Kidney capillary endothelial cell (primary cell): ENCODE results near the gene SS18L1.

Source experiments
- DNase-seq: peaks from one replicate; pipeline ENCODE4 v3.0.0-alpha.2; 2018; ENCODE audit warnings: low spot score

The SS18L1 gene

DNA sequence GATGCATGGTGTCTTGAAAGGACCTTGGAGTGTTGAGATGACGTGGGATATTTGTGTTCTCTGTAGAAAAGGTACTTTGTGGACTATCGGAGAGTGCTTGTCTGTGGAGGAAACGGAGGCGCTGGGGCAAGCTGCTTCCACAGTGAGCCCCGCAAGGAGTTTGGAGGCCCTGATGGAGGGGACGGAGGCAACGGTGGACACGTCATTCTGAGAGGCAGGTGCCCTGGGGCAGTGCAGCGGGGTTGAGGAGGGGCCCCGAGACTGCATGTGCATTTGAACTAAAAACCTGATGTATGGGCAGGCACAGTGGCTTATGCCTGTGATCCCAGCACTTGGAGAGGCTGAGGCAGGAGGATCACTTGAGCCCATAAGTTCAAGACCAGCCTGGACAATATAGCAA, 52.2 kb downstream of the SS18L1 start:
- DNase-seq: no peak

DNA sequence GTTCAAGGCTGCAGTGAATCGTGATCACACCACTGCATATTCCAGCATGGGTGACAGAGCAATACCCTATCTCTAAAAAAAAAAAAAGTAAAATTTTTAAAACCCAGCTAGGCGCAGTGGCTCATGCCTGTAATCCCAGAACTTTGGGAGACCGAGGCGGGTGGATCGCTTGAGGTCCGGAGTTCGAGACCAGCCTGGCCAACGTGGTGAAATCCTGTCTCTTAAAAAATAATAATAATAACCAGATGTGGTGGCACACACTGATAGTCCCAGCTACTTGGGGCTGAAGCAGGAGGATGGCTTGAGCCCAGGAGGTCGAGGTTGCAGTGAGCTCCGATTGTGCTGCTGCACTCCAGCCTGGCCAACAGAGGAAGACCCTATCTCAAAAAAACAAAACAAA, 52.7 kb downstream of the SS18L1 start:
- no peak for DNase-seq

DNA sequence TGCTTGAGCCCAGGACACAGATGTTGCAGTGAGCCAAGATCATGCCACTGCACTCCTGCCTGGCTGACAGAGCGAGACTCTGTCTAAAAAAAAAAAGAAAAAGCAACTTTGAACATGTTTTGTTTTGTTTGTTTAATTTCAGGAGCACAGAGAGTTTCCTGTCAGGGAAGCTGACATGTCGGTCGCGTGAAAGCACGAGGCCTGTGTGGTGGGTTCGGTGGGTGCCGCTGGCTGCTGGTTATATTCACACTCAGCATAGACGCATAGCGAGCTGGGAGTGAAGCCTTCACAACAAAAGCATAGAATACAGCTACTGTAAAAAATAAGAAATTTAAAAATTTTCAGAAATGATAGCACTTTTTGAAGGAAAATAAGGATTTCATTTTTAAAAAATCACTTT, 53.7 kb downstream of the SS18L1 start:
- no peak for DNase-seq

DNA sequence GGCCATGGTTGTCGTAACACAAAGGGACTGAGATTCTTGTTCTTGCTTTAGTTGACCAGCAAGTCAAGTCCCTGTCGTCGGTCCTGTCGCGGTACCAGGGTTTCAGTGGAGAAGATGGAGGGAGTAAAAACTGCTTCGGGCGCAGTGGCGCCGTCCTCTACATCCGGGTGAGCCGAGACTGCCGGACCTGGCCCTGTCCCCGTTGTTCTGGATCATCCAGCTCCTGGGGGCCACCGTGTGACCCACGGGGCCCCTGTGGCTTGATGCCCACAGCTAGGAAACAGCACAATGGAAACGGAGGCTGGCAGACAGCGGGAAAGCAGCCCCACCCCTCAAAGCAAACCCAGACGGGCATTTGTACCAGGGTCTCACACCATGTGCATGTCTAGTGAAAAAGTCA, 54.2 kb downstream of the SS18L1 start:
- no peak for DNase-seq

DNA sequence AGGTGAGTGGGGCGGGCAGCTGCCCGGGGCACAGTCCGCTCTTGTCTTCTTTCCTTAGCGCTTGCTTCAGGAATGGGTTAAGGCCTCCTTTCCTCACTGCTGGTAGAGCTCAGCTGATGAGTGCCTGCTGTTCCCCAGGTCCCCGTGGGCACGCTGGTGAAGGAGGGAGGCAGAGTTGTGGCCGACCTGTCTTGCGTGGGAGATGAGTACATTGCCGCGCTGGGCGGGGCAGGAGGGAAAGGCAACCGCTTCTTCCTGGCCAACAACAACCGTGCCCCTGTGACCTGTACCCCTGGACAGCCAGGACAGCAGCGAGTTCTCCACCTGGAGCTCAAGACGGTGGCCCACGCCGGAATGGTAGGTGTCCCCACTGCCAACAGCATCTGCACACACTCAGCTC, 54.9 kb downstream of the SS18L1 start:
- no peak for DNase-seq

DNA sequence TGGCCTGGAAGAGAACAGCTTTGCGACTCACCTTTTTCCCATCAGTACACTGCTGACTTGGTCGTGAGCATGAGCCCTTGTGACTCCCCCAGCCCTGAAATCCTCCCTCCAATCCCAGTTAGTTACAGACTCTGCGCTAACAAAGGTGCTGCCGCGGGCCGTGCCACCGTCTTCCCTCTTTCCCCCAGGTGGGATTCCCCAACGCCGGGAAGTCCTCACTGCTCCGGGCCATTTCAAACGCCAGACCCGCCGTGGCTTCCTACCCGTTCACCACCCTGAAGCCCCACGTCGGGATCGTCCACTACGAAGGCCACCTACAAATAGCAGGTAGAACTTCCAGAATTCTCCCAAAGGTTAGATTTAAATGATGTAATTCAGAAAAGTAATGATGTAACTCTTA, 55.4 kb downstream of the SS18L1 start:
- no peak for DNase-seq

DNA sequence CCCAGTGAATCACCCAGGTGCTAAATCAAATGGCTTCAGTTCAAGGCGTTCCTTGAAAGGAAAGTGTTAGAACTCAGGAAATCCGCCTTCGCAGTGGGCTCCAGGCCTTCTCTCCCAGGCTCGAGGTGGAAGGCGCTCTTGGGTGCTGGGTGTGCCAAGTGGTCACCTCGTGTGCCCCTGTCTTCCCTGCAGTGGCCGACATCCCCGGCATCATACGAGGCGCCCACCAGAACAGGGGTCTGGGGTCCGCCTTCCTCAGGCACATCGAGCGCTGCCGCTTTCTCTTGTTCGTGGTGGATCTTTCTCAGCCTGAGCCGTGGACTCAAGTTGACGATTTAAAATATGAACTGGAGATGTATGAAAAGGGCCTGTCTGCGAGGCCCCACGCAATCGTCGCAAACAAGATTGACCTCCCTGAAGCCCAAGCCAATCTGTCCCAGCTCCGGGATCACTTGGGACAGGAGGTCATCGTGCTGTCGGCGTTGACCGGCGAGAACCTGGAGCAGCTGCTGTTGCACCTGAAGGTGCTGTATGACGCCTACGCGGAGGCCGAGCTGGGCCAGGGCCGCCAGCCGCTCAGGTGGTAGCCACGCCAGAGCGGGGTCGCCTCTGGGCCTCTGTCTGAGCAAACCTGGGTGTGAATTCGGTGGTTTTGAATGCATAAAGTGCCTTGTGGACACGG, 57.1 kb downstream of the SS18L1 start:
- no peak for DNase-seq

DNA sequence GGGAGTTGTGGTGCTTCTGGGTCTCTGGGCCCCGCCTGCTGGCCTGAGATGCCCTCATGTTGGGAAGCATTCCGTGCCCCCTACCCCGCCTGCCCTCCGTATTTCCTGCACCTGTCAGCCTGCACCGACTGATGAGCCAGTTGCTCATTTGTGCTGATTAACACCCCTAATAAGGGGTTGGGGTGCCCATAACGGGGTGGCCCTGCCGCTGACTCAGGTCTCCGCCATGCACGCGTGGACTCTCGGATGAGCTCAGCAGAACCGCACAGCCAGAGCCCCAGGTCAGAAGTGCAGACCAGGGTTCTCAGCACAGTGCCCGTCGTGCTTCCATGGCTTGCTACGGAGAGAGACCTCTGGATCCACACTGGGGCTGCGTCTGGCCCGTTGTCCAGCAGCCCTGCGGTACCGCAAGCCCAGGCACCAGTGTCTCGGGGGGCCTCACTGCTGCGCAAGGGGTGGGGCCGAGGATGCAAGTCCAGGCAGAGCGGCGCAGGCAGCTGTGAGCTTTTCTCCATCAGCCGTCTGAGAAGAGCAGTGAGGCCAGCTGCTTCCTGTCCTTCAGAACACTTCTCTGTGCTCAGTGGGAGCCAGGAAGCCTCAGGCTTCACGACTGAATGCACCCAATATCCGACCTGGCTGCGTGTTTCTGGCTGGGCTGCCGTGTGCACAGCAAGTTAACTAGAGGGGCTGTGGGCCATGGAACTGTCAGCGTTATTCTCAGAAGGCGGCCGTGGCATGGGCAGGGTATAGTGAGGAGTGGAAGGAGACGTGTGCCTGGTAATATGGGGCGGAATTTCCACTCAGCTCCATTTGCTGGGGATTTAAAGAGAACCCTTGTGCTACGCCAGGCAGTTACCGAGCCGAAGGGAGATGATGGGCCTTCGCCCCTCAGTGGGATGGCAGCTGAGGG, 57.9 kb downstream of the SS18L1 start:
- DNase-seq: no peak

DNA sequence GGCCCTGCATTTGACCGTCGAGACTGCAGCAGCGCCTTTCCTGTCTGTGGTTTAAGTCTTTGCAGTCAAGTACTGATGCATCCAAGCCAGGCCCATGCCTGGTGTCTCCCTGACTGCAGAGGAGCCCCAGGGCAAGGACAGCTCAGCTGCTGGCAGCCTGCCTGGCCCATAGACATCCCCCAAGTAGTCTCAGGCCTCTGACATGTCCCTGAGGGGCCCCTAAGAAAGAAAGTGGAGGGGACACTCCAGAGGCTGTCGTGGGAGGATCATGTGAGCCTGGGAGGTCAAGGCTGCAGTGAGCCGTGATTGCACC, 58.5 kb downstream of the SS18L1 start:
- DNase-seq: no peak

DNA sequence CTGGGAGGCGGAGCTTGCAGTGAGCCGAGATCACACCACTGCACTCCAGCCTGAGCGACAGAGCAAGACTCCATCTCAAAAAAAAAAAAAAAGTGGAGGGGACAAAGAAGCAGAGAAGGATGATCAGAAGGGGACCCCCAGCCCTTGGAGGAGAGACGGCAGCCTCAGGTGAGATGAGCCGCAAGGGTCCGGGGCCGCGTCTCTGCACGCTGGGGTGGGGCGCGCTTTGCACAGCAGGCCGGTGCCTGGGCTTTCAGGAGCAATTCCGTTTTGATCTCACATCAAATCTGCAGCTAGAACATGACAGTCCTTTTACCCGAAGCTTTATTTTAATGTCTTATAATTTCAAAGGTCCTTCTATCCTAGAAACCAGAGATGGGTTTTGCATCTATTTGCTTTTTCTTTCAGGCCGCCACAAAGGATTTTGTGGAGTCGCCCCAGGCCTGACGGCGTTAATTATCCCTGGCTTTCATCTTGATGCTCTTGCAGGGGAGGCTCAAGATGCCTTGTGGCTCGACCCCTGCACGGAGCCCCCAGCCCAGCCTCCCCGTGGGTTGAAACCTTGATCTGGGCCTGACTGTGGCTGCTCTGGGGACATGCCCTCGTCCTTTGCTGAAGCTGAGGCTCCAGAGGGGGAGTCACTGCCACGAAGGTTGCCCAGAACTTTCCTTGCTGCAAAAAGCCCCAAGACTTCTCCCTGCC, 59.3 kb downstream of the SS18L1 start:
- DNase-seq: no peak

DNA sequence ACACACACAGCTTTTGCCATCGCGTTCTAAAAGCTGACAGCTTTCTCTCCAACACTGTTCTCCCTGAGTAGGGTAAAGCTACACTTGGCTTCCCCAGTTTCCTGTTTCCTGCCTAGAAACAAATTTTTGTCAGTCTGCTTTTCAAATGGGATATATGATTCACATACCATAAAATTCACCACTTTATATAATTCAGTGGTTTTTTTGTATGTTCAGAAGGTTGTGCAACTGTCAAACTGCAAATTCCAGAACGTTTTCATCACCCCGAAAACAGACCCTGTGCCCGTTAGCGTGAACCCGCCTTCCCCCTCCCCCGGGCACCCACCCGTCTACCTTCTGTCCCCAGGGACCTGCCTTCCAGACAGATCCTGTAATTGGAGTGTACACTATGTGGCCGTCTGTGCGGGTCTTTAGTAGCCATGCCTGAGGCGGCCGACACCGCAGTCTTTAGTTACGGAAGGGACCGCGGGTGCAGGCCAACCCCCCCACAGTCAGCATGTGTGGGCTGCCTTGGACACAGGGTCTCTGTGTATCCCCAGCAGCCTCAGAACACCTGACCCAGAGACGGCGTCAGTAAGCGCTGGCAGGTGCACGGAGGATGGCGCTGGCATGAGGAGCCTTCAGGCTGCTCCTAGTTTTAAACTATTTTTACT, 59.9 kb downstream of the SS18L1 start:
- DNase-seq: peak; percentile 54

DNA sequence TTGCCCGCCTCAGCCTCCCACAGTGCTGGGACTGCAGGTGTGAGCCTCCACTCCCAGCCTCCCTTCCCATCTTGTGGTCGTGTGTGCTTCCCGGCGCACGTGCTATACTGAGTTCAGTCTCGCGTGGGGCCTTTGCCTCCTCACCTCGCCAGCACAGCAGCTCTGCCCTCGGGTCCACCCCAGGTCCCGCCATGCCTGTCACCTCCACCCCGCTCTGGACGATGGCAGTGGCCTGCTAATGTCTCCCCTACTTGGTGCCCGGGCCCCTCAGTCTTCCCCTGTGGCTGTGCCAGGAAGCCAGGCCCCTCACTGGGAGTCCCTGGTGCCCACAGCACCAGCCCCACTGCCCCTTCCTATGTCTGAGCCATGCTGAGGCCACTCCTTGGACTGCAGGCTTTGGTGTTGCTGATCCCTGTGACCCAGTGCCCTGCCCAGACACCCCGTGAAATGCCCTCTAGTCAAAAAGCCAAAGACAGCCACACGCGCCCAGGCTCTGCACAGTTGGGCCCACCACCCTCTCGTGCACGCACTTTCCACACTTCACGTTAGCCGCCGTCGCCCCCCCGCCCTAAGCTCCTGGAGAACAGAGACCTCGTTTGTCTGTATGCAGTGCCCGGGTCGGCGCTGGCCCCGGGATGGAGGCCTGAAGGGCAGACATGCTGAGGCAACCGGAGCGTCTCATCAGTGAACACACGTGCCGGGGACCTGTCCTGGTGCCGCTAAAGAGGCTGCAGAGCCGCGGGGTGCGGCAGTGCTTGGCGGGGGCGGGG, 62.2 kb downstream of the SS18L1 start:
- DNase-seq: no peak

DNA sequence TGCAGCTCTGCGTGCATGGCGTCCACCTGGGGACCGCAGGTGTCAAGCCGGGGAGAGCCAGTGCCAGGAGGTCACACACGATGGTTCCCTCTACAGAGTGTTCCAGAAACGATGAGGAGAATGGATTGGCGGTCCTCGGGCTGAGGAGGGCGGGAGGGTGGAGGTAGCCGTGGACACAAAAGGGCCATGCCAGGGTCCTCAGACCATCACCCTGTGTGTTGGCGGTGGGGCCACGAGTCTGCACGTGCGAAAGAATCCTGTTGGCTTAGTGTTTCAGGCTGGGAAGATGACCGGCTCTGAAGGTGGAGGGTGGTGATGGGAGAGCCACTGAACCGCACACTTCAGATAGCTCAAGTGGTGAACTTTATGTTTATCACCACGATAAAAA, 62.8 kb downstream of the SS18L1 start:
- DNase-seq: no peak

DNA sequence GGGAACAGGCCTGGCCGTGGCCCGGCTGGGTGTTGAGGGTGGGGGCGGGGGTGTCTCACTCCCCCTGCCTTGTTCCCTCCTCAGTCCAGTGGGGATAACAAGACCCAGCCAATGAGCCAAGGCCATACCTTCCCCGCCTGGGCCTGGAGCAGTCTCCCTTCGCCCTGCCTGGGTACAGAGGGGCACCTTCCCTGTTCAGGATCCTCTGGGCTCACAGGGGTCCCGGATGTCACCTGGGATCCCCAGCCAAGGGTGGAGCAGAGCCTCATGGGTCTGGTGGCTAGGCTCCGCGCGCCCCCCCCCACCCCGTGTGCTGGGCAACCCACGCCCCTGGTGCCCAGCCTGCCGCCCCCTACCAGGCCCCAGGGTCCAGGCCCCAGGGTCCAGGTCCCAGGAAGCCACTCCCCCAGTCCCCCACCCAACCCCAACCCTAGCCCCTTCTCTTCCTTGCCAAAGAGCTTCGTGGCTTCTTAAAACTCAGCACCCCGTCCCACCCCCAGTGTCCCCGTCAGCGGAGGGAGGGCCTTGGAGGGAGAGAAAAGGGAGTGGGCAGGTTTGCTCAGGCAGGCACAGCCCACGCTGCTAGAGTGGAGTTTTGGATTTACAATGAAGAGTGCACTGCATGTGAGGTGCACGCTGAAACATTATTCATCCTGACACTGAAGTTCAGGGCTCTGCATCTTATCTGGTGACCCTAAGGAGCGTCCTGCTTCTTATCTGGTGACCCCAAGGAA, 64.7 kb downstream of the SS18L1 start:
- no peak for DNase-seq

DNA sequence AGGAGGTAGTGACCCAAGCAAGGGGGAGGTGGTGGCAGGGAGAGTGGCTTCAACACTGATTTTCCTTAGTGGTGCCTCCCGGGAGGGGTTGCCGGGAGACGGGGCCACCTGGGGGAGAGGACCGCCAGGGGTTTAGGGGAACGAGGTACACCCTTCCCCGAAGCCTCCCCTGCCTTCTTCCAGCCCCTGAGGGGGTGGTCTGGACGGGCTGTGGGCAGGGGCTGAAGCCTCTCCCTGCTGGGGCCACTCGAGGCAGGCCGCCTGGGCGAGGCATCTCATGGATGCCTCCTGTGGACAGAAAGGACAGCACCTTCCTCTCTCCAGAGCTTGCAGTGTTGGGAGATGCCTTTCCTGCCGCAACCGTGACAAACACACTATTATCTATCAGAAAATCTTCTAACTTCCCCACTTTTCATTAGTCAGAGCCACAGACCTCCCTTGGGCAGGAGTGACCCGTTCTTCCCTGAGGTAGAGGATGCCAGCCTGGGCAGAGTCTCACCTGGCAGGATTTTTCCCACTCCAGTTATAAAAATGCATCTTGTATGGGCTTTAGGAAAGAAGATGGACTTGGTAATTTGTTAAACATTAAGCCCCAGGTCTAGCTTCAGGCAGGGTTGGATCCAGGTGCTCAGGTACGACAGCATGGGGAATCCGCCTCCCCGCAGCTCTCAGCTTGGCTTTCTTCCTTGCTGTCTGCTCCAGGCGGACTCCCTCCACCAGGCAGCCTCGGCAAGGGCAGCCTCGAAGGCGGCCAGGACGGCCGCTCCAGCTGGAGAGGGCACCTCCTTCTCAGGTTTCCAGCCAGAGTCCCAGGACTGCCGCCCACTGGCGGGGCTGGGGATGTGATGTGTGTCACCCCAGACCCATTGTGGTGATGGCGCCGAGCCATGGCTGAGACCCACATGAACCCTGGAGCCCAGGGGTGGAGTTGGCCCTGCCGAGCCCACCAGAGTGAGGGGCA, 65.5 kb downstream of the SS18L1 start:
- no peak for DNase-seq

DNA sequence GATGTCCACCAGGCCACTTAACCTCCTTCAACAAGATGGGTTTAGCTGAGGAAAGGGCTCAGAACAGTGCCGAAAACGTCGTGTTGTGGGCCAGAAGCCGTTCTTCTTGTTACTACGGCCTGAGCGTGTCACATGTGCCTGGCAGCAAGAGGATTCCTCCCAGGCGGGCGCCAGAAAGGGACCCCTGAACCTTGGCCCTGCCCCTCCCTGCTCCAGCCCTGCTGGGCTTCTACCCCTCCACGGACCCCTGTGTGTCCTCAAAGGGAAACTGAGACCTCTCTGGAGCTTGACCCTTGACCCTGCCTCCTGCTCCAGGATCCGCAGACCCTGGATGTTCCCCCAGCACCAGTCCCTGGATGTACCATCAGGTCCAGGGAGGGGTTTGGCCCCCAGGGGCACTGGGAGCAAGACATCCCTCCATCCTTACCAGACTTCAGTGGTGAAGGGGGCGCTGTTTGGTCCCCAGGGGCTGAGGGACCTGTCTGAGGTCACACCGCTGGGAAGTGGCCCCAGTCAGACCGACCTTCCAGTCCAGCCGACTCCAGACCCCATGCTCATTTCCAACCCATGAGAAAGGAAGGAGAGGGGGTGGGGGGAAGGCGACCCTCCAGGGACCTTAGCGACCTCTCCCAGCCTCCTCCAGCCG, 66.4 kb downstream of the SS18L1 start:
- no peak for DNase-seq

DNA sequence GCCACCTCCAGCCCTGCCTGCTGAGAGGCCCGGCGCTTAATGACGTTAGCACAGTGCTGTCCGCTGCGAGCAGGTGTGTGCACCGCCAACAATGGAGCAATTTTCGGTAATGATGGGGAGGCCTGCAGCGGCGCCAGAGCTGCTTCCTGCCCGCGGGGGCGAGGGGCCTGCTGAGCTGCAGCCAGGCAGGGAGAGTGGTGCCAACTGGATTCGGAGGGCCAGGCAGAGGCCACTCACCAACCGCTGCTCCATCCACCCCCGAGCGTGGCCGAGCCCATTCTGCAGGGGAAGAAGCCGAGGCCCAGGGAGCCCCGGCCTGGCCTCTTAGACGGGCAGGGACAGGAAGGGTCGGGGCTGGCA, 66.9 kb downstream of the SS18L1 start:
- no peak for DNase-seq

DNA sequence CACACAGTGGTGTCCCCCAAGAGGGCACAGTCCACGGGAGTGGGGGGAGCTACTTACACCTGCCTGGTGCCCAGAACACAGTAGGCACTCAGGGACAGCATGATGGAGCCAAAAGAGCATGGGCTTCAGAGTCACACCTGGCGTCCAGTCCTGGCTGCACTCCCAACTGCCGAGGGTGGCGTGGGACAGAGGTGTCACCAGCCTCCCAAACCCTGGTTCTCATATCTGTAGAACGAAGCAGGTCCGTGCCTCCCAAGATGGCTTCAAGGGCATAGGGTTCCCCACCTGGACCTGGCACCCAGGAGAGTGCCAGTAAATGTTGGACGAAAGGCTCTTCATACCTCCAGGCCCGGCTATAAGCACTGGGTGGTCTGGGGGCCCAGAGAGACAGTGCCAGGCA, 67.6 kb downstream of the SS18L1 start:
- DNase-seq: no peak

DNA sequence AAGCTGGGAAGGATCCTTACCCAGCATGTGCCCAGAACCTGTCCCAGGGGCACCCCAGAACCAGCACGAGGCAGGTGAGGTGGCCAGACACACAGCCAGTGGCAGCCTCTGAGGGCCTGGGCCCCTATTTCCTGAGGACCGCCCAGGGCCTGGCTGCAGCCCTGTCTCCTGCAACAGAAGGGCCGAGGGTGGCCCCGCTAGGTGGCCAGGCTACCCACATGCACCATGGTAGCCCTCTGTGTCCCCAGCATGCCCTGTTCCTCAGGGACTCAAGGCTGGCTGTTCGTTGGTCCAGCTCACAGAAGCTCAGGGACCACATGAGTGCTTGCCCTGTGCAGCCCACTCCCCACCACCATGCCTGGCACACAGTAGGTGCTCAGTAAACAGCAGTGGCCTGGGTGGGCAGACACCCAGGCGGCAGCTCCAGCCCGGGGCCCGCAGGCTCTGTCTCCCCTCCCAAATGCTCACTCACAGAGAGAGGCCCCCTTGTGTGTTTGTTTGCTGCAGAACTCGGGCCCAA, 68.3 kb downstream of the SS18L1 start:
- no peak for DNase-seq
